Stimulated activated effector memory CD8-positive, alpha-beta T cell treated with anti-CD3 and anti-CD28 coated beads, Interleukin-12 subunit alpha, Interleukin-12 subunit beta, amount 100 ng/mL, for 72 hours (primary cell): Measurements from ENCODE around the gene EPSTI1.
A peak's percentile ranks its signal among the peaks of the same experiment; 100 is the strongest.

Experiments used
- ATAC-seq: fragments of 150-1000 bp; cut with Tn5 transposase; 2 replicates; pipeline ENCODE4 v1.10.0; 2021
- DNase-seq, 2 donors: peaks; one replicate each; pipeline ENCODE4 v3.0.0; 2021 to 2022; ENCODE audit warnings: low spot score in 2 of 2
- H3K27ac Mint-ChIP-seq: one replicate; pipeline ENCODE4 v1.8.0; 2022; ENCODE audit warnings: mild to moderate bottlenecking, mixed read lengths
- H3K36me3 Mint-ChIP-seq: one replicate; pipeline ENCODE4 v1.8.0; 2022; ENCODE audit warnings: mild to moderate bottlenecking, mixed read lengths
- H3K4me1 Mint-ChIP-seq: one replicate; pipeline ENCODE4 v1.8.0; 2022; ENCODE audit warnings: mixed read lengths
- H3K4me3 Mint-ChIP-seq: one replicate; pipeline ENCODE4 v1.8.0; 2022; ENCODE audit warnings: mild to moderate bottlenecking, mixed read lengths
- H3K9me3 Mint-ChIP-seq: one replicate; pipeline ENCODE4 v1.8.0; 2022; ENCODE audit warnings: mixed read lengths

Gene EPSTI1

DNA sequence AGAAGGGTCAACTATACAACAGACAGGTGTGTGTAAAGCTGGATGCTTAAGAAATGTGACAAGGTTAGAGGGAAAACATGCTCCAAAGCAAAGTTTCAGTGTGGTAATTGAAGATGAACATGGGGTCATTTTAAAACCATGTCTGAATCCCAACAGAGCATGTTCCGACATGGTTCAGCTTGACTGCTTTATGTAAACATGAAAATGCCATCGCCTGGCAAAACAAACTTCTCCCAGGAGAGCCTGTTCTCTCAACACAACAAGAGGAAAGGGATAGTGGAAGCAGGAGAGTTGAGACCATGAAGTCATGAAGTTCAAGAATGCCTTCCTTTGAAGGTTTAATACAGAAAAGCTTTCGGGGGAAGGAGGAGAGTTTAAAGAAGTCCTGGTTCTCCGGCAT, 85.8 kb downstream of the EPSTI1 start:
- H3K36me3 Mint-ChIP-seq, result peaks cover 17% of the 10 kb centered on the region
- H3K27ac Mint-ChIP-seq, result no peak overlapping the region

DNA sequence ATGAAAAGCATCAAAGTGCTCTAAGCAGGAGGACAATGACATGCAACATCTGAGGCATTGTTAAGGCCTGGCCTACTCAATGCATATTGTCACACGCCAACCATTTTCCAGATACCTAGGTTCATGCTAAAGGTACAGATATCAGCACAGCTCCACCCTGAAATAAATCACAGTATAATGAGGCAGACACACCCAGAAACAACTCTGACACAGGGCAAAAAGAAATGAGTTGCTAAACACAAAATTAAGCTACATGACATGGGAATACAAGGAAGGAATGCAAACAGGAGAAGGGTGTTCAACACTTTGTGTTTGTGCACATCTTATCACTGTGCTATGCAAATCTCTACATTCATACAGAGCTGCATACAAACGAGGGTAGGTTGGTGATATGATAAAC, 86.5 kb downstream of the EPSTI1 start:
- DNase-seq, result no peak
- Mint-ChIP-seq H3K9me3 (no peaks in the 10 kb centered on the region), H3K4me3 (no peak overlapping the region), H3K27ac (no peak overlapping the region), H3K4me1 (no peaks in the 10 kb centered on the region), H3K36me3 (peaks cover 17% of the 10 kb centered on the region)
- no peak for ATAC-seq

More for the DNA sequence above, 85.8 kb downstream of the EPSTI1 start:
- no peaks in the 10 kb centered on the region for H3K9me3 Mint-ChIP-seq
- no peak overlapping the region for H3K4me3 Mint-ChIP-seq
- H3K4me1 Mint-ChIP-seq, result no peaks in the 10 kb centered on the region
- no peak for DNase-seq
- no peak for ATAC-seq

DNA sequence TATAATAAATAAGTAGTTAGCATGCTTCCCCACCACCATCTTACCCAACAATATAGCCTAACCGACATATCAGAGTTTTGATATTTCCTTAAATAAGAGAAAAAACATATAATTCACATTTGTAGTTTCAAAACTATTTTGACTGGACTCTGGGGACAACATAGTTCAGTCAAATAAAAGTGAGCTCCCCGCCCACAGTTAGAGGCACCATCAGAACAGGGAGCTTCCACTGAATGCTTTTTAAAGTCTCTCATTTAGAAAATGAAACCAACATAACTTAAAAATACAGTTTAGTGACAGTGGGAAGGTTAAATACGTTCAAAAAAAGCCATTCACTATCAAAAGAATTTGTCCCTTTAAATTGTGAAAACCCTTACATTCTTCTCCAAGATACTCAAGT, 92.8 kb downstream of the EPSTI1 start:
- Mint-ChIP-seq H3K36me3 (peaks cover 17% of the 10 kb centered on the region), H3K9me3 (no peaks in the 10 kb centered on the region), H3K27ac (no peak overlapping the region), H3K4me3 (no peak overlapping the region), H3K4me1 (no peaks in the 10 kb centered on the region)
- DNase-seq, result no peak
- no peak for ATAC-seq

DNA sequence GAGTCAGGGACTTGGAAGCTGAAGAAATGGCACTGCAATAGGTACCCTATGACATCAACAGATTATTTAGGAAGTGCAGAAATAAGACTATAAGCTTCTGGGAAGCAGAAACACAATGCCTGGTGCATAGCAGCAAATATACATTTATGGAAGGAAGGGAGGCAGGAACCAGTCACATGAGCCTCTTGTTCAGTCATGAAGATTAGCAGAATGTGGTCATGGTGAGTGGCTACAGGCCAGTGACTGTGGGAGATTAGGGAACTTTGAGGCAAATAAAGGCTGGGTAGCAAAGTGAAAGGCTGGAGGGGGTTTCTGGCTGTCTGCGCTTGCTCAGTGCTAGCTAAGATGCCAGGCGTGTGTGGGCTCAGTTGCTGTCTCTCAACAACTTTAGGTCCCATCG, 96.3 kb downstream of the EPSTI1 start:
- DNase-seq (no peak), ATAC-seq (no peak)
- Mint-ChIP-seq H3K27ac (no peak overlapping the region), H3K4me3 (no peak overlapping the region), H3K4me1 (no peaks in the 10 kb centered on the region), H3K9me3 (no peaks in the 10 kb centered on the region), H3K36me3 (no peaks in the 10 kb centered on the region)

DNA sequence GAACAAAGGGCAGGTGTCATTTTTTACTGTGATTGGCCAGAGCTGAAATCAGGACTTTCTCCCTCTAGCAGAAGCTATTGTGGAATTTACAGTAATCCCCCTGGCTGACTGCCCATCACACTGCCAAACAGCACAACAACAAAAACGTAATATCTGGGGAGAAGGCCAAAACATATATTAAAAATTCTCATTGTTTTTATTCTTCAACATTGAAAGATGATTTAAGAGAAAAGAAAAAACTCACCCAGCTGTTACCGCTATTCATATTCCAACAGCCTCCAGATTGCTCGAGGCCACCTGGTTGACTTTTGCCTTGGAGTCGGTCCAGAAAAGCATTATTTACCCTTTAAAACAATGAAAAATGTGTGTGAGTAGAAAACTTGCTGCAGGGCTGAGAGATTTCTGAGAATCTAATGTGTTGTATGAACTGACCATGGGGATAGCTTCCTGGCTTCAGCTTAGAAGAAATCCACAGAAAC, 97.2 kb downstream of the EPSTI1 start:
- DNase-seq (no peak), ATAC-seq (no peak)
- Mint-ChIP-seq H3K9me3 (no peaks in the 10 kb centered on the region), H3K4me3 (no peak overlapping the region), H3K4me1 (no peaks in the 10 kb centered on the region), H3K27ac (no peak overlapping the region), H3K36me3 (peaks cover 3% of the 10 kb centered on the region)

DNA sequence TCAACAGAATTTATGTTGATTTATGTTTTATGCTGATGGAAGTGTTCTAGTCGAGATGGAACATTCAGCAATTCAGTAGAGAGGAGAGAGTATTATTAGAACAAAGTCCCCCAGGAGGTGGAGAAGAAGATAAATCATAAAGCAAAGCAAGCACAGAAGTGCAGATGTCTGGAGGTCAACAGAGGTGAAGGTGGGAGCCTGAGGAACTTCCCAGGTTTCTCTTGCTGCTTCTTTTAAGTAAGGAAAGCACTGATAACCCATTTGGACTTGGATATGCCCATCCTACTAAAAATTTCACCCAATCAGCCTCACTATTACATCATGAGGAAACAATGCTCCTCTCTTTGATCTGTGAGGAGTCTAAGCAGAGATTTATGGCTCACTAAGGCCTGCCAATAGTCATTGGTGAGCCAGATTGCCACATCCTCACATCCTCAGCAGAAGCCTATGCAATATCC, 98.8 kb downstream of the EPSTI1 start:
- H3K27ac Mint-ChIP-seq, result no peak overlapping the region
- ATAC-seq, result no peak
- DNase-seq, result no peak
- peaks cover 6% of the 10 kb centered on the region for H3K36me3 Mint-ChIP-seq
- H3K9me3 Mint-ChIP-seq, result no peaks in the 10 kb centered on the region
- no peak overlapping the region for H3K4me3 Mint-ChIP-seq
- H3K4me1 Mint-ChIP-seq, result no peaks in the 10 kb centered on the region

DNA sequence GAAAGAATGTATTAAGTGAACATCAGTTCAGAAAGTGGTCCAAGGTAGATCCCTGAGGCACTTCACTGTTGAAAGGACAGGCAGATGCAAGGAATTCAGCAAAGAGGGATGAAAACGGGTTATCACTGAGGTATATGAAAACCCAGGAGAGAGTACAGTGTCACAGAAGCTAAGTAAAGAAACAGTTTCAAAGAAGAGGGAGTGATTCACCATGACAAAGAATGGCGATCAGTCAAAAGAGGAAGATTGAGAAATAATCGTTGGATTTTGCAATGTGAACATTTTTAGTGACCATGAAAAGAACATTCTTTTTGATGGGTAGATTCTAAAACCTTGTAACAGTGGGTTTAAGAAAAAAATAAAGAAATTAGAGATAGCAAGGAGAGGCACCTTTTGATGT, 99.3 kb downstream of the EPSTI1 start:
- DNase-seq (no peak), ATAC-seq (no peak)
- Mint-ChIP-seq H3K9me3 (no peaks in the 10 kb centered on the region), H3K4me1 (no peaks in the 10 kb centered on the region), H3K27ac (no peak overlapping the region), H3K36me3 (peaks cover 6% of the 10 kb centered on the region), H3K4me3 (no peak overlapping the region)

DNA sequence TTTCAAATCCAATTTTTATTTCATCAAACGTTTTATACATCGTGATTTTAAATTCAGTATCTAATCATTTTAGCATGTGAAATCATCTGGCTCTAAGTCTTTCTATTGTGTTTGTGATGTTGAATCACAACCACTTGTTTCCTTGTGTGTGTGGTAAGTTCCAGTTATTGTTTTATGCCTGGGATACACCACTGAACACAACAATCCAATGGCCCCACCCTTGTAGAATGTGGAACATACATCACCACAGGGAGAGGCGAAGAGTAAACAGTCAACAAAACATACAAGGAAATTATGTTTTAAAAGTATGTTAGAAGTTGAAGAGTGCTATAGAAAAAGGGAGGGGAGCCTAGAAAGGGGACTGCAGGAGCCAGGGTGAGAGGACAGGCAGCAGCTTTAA, 100.5 kb downstream of the EPSTI1 start:
- DNase-seq, result no peak
- peaks cover 6% of the 10 kb centered on the region for H3K36me3 Mint-ChIP-seq

DNA sequence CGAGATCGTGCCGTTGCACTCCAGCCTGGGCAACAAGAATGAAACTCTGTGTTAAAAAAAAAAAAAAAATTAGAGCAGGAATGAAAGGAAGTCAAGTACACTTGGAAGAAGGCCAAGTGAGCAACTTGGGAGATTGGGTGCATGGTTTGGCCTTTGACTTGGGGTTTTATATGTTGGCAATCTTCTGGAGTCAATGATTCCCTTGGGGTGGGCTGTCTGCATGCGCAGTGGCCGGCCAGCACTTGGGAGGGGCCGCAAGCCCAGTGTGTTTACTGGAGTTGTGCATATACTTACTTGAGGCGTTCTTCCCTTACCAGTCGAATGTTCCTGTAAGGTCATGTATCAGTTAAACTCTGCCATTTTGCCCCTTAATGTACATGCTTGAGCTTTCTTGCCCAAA, 106.7 kb downstream of the EPSTI1 start:
- H3K9me3 Mint-ChIP-seq, result no peaks in the 10 kb centered on the region
- no peaks in the 10 kb centered on the region for H3K4me1 Mint-ChIP-seq
- ATAC-seq, result no peak
- peaks cover 10% of the 10 kb centered on the region for H3K36me3 Mint-ChIP-seq
- DNase-seq, result no peak
- no peak overlapping the region for H3K27ac Mint-ChIP-seq
- H3K4me3 Mint-ChIP-seq, result no peak overlapping the region

More for the DNA sequence above, 100.5 kb downstream of the EPSTI1 start:
- no peak for ATAC-seq
- Mint-ChIP-seq H3K4me3 (no peak overlapping the region), H3K9me3 (no peaks in the 10 kb centered on the region), H3K4me1 (no peaks in the 10 kb centered on the region), H3K27ac (no peak overlapping the region)

DNA sequence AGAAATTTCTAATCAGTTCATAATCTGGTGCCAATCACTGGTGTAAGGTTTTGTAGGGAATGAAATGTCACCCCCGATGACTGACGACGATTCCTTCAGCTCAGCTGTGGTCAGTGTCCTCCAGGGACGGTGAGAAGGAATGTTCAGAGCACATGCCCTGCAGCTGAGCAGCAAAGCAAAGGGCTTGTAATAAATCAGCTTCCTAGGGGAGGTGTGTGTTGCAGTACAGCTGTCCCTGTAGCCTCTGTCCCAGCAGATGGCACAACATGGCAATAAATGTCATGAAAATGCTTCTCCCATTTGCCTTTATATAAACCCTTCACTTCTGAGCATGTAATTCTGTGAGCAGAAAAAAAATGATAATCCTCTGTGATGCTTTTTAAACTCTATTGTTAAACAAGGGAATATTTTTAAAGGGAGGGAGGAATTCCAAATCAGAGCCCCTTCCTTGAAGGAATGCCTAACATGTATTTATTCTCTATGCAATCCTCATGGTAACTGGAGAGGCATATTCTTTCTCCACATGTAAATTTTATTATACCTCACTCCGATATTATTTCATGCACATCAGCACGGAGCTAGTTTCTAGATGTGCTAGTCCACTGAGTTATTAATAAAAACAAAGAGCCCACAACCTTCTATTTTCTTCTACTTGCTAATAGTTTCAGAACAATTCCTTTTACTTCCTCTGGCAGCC, 108.1 kb downstream of the EPSTI1 start:
- no peak for ATAC-seq
- peaks cover 4% of the 10 kb centered on the region for H3K36me3 Mint-ChIP-seq
- no peak overlapping the region for H3K27ac Mint-ChIP-seq
- no peak for DNase-seq
- H3K4me1 Mint-ChIP-seq, result no peaks in the 10 kb centered on the region
- H3K9me3 Mint-ChIP-seq, result no peaks in the 10 kb centered on the region
- H3K4me3 Mint-ChIP-seq, result no peak overlapping the region

DNA sequence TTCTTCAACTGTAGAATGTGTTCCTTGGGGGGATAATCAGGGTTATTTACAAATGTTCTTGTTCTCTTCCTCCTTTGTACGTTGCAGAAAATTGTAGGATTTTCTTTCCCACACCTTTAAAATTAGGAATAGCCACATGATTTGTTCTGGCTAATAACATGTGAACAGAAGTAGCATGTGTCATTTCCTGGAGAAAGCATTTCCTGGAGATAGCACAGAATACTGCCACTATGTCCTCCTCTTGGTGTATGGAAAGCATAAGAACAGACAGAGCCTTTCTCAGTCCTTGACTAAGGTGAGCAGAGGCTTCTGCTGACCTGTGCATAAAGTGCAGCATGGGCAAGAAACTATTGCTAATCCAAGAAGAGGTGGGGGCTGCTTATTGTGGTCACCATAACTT, 108.9 kb downstream of the EPSTI1 start:
- H3K36me3 Mint-ChIP-seq, result peaks cover 4% of the 10 kb centered on the region
- no peaks in the 10 kb centered on the region for H3K4me1 Mint-ChIP-seq
- no peaks in the 10 kb centered on the region for H3K9me3 Mint-ChIP-seq
- H3K27ac Mint-ChIP-seq, result no peak overlapping the region
- ATAC-seq, result no peak
- H3K4me3 Mint-ChIP-seq, result no peak overlapping the region
- DNase-seq, result no peak

DNA sequence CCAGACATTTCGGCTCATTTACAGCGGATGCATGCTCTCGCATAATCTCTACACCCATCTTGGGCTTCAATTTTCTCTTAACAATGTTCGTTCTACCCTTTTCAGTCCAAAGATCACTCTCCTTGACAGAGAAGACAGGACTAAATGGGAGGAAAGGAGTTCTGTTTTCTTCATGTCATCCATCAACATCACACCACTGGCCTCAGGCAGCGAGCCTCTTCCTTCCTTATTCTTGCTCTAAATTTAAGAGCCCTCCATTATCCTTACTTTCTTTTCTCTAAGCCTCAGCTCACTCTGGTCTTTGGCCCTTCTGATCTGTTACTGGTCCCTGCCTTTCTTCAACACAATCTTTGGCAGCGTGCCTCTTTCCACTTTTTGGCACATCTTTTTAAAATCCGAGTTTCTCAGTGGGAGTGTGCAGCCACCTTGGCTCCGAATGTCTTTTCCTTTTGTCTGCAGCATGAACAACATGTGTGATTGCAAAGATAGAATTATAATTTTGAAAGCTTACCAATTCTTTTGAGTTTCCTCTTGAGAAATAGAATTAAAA, 111.9 kb downstream of the EPSTI1 start:
- H3K36me3 Mint-ChIP-seq, result peaks cover under 1% of the 10 kb centered on the region
- H3K9me3 Mint-ChIP-seq, result no peaks in the 10 kb centered on the region
- no peak for DNase-seq
- peaks cover 10% of the 10 kb centered on the region for H3K4me1 Mint-ChIP-seq
- H3K4me3 Mint-ChIP-seq, result no peak overlapping the region
- H3K27ac Mint-ChIP-seq, result no peak overlapping the region
- ATAC-seq, result no peak

DNA sequence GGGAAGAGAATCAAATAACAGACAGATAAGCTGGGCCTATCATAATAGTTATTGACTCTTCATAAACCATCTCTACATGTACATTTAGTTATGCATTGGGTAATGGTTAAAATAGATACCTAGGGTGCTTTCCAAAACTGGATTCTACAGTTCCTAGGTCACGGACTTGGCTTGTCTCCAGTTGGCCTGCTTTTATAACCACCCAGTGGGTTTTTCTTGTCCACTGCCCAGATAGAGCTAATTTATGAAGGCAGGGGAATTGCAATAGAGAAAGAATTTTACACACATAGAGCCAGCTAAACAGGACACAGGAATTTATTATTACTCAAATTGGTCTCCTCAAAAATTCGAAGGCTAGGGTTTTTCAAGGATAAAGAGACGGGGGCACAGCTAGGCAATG, 113.3 kb downstream of the EPSTI1 start:
- H3K4me1 Mint-ChIP-seq, result peaks cover 10% of the 10 kb centered on the region
- H3K9me3 Mint-ChIP-seq, result no peaks in the 10 kb centered on the region
- no peaks in the 10 kb centered on the region for H3K36me3 Mint-ChIP-seq
- DNase-seq (no peak), ATAC-seq (no peak)
- H3K4me3 Mint-ChIP-seq, result no peak overlapping the region
- no peak overlapping the region for H3K27ac Mint-ChIP-seq

DNA sequence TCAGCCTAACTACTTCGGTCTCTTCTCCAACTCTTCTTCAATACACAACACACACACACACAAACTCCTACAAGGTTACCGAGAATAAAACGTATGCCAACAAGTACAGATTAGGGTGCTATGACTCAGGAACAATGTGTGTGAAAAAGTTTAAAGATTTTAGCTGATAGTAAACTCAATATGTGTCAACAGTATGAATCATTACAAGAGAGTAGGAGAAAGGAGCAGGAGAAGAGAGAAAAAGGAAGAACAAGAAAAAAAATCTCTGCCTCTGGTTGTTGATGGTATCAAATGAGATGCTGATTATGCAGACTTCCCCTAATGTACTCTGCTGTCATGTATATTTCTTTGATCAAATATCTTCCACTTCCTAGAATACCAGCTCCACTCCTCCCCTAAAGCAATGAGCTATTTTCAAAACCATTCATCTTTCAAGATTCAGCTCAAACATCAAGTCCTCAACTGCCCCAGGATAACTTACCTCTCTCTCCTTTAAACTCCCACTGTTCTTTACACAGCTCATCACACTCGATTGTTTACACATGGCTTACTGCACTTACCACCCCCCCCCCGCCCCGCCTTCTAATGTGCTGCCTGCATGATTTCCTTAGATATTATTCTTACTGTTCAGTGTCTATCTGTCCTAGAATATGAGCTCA, 115.0 kb downstream of the EPSTI1 start:
- Mint-ChIP-seq H3K27ac (no peak overlapping the region), H3K36me3 (no peaks in the 10 kb centered on the region), H3K9me3 (no peaks in the 10 kb centered on the region), H3K4me1 (peaks cover 10% of the 10 kb centered on the region), H3K4me3 (no peak overlapping the region)
- no peak for DNase-seq
- ATAC-seq, result peak; percentile 84

DNA sequence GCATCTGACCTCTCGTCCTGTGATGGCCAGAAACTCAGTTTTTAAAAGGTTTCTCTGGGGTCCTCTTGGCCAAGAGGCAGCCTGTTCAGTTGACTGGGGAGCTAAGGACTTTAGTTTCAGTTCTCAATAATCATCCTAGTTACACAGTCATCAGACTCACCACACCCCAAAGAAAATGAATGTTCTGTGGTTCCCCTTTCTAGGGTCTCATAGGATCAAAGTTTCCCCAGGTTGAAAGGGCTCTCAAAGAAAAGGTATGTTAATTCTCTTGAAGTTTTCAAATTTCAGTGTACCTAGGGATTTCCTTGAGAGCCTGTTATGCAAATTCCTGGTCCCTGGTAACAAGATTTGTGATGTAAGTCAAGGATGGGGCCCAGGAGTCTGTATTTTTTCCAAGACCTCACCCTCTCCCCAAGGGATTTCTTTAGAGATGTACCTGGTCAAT, 115.7 kb downstream of the EPSTI1 start:
- DNase-seq (no peak), ATAC-seq (peak; percentile 85)
- H3K4me1 Mint-ChIP-seq, result peaks cover 10% of the 10 kb centered on the region
- no peaks in the 10 kb centered on the region for H3K36me3 Mint-ChIP-seq
- no peak overlapping the region for H3K27ac Mint-ChIP-seq
- no peaks in the 10 kb centered on the region for H3K9me3 Mint-ChIP-seq
- H3K4me3 Mint-ChIP-seq, result no peak overlapping the region
